Osteocyte (in vitro differentiated cells): Measurements from ENCODE around the gene ITPR1. TPM values are rescaled to one million over a fixed set of nuclear protein-coding genes. Genes with fewer than 3 reads are reported as not detected.

Experiments
- DNase-seq: peaks from one replicate; pipeline ENCODE4 v3.0.0; 2021; ENCODE audit warnings: mixed read lengths; ENCODE audit not compliant: unreplicated experiment; ENCODE audit errors: extremely low spot score
- H3K27ac Mint-ChIP-seq: one replicate; pipeline ENCODE4 v1.8.0; 2021; ENCODE audit warnings: mild to moderate bottlenecking, mixed read lengths; ENCODE audit not compliant: unreplicated experiment
- H3K27me3 Mint-ChIP-seq: one replicate; pipeline ENCODE4 v1.8.0; 2021; ENCODE audit warnings: mixed read lengths; ENCODE audit not compliant: unreplicated experiment
- H3K36me3 Mint-ChIP-seq: one replicate; pipeline ENCODE4 v1.8.0; 2021; ENCODE audit warnings: mixed read lengths; ENCODE audit not compliant: unreplicated experiment
- H3K4me1 Mint-ChIP-seq: one replicate; pipeline ENCODE4 v1.8.0; 2021; ENCODE audit warnings: mixed read lengths; ENCODE audit not compliant: unreplicated experiment
- H3K4me3 Mint-ChIP-seq: one replicate; pipeline ENCODE4 v1.8.0; 2021; ENCODE audit warnings: mild to moderate bottlenecking, moderate library complexity, mixed read lengths; ENCODE audit not compliant: unreplicated experiment
- H3K9me3 Mint-ChIP-seq: one replicate; pipeline ENCODE4 v1.8.0; 2021; ENCODE audit warnings: mixed read lengths; ENCODE audit not compliant: unreplicated experiment
- total RNA-seq: library from RNA; stranded (reverse); gene quantifications from 2 replicates; pipeline ENCODE4 v1.2.1, GENCODE V29; 2021
- TF ChIP-seq, protein P1 (sequence below): fragments of 200-600 bp; sonication (generic); IDR thresholded peaks from 2 replicates; pipeline ENCODE4 v1.5.0; 2021; ENCODE audit warnings: antibody characterized with exemption, mild to moderate bottlenecking, moderate library complexity

Gene ITPR1
- total RNA-seq, 1 donor from 2014 or later: 34.3 TPM

DNA sequence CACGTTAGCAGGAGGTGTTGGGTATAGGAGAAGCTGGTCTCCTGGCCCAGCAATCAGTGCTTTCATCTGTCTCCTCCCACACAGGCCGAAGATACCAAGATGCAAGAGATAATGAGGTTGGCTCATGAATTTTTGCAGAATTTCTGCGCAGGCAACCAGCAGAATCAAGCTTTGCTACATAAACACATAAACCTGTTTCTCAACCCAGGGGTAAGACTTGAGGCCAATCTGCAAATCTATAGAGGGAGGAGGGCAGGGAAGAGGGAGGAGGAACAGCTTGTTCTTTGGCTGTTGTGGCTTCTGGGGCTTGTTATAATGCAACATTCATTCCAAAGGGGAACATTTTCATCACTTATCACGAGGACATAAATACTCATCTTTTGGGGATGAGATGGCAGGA is 195.3 kb downstream of the ITPR1 start:
- H3K27me3 Mint-ChIP-seq: no peaks in the 10 kb centered on the region
- peaks cover 20% of the 10 kb centered on the region for H3K36me3 Mint-ChIP-seq
- TF ChIP-seq, protein P1, sequence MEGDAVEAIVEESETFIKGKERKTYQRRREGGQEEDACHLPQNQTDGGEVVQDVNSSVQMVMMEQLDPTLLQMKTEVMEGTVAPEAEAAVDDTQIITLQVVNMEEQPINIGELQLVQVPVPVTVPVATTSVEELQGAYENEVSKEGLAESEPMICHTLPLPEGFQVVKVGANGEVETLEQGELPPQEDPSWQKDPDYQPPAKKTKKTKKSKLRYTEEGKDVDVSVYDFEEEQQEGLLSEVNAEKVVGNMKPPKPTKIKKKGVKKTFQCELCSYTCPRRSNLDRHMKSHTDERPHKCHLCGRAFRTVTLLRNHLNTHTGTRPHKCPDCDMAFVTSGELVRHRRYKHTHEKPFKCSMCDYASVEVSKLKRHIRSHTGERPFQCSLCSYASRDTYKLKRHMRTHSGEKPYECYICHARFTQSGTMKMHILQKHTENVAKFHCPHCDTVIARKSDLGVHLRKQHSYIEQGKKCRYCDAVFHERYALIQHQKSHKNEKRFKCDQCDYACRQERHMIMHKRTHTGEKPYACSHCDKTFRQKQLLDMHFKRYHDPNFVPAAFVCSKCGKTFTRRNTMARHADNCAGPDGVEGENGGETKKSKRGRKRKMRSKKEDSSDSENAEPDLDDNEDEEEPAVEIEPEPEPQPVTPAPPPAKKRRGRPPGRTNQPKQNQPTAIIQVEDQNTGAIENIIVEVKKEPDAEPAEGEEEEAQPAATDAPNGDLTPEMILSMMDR: no peak
- no peak overlapping the region for H3K27ac Mint-ChIP-seq
- peaks cover 6% of the 10 kb centered on the region for H3K9me3 Mint-ChIP-seq
- no peaks in the 10 kb centered on the region for H3K4me1 Mint-ChIP-seq
- DNase-seq: no peak
- H3K4me3 Mint-ChIP-seq: no peak overlapping the region

DNA sequence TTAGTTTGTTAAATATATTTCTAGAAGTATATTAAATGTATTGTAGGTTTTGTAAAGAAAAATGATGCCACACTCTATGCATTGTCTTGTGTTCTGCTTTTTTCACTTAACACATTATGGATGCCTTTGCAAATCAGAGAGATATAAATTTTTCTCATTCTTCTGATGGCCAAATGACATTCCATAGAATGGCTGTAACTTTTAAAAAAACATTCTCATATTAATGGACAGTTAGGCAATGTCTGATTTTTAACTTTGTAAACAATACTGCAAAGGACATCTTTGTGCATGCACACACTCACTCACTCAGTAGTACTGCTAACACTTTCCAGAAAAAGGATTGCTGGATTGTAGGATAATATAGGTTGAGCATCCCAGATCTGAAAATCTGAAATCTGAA is 195.9 kb downstream of the ITPR1 start:
- TF ChIP-seq, protein P1: no peak
- Mint-ChIP-seq H3K36me3 (peaks cover 23% of the 10 kb centered on the region), H3K4me1 (no peaks in the 10 kb centered on the region), H3K4me3 (no peak overlapping the region), H3K27me3 (no peaks in the 10 kb centered on the region), H3K27ac (no peak overlapping the region), H3K9me3 (peaks cover 6% of the 10 kb centered on the region)
- no peak for DNase-seq

DNA sequence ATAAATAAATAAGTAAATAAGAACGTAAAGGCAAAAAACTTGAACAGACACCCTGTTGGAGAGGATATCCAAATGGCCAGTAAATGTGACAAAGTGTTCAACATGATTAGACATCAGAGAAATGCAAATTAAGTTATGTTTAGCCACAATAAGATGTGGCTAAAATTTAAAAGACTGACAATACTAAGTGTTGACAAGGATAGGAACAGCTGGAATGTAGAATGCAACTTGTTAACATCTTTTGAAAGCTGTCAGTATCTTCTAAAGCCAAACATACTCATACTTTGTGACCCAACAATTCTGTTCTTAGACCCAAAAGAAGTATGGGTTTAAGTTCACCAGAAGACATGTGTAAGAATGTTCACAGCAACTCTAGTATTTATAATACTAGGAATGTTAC is 197.1 kb downstream of the ITPR1 start:
- Mint-ChIP-seq H3K9me3 (peaks cover 6% of the 10 kb centered on the region), H3K4me1 (no peaks in the 10 kb centered on the region)
- TF ChIP-seq, protein P1: no peak

DNA sequence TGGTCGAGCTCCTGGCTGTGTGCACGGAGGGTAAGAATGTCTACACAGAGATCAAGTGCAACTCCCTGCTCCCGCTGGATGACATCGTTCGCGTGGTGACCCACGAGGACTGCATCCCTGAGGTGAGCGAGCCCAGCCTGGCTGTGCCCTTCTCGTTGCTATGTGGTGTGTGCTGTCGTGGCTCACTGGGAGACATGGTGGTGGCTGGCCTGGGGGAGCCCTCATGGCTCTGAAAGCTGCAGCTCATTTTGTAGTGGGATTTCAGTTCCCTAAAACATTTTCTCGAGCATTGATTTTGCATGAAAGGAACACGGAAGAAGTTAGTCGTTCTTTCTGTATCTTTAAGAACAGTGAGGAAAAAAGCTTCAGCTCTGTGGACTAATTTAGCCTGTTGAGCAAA is 200.5 kb downstream of the ITPR1 start:
- H3K27me3 Mint-ChIP-seq: no peaks in the 10 kb centered on the region
- H3K36me3 Mint-ChIP-seq: peaks cover 18% of the 10 kb centered on the region
- H3K27ac Mint-ChIP-seq: no peak overlapping the region
- H3K4me1 Mint-ChIP-seq: no peaks in the 10 kb centered on the region
- peaks cover 6% of the 10 kb centered on the region for H3K9me3 Mint-ChIP-seq
- TF ChIP-seq, protein P1: no peak
- H3K4me3 Mint-ChIP-seq: no peak overlapping the region
- DNase-seq: no peak

More for the DNA sequence above, 197.1 kb downstream of the ITPR1 start:
- Mint-ChIP-seq H3K27ac (no peak overlapping the region), H3K36me3 (peaks cover 23% of the 10 kb centered on the region), H3K27me3 (no peaks in the 10 kb centered on the region), H3K4me3 (no peak overlapping the region)
- DNase-seq: no peak

DNA sequence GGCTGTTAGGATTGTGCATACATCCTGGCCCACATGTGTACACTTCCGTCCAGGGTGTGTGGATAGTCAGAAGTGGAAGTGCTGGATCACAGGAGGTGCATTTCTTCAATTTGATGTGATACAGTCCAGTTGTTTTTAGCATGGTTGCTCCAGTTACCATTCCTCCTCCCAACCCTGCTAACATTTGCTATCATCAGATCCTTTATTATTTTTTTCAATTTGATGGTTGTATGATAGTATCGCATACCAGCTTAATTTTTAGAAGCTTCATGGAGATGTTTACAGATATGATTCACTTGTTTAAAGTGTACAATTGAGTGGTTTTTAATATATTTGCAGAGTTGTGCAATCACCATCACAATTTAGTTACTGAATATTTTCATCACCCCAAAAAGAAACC is 202.7 kb downstream of the ITPR1 start:
- Mint-ChIP-seq H3K9me3 (no peaks in the 10 kb centered on the region), H3K27me3 (no peaks in the 10 kb centered on the region), H3K36me3 (peaks cover 23% of the 10 kb centered on the region), H3K27ac (no peak overlapping the region), H3K4me3 (no peak overlapping the region), H3K4me1 (no peaks in the 10 kb centered on the region)
- TF ChIP-seq, protein P1: no peak
- DNase-seq: no peak
